ENCODE measurements around the gene MCM3.

MCM3 gene

DNA sequence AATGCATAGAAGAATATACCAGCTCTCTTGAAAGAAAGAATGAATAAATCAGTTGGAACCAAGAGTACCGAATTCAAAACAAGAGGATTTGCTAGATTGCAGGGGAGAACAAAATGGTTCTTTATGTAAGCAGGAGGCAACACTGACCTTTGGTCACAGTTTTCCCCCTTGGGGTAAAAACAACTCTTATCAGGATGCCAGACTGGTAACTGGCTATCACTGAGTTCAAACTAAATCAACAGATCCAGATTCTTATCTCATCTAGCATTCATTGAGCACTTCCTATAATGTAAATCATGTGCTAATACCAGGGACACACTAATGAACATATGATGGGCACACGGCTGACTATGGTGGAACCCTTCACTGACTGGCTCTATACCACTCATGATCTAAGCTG, 35.5 kb downstream of the MCM3 start:
- peak; percentile 49 for DNase-seq (ENCODE audit: low spot score)

GRCh38 chr6:52245425-52245824, 39.1 kb downstream of the MCM3 start:
- no peak for DNase-seq (ENCODE audit: low spot score)

- DNase-seq (ENCODE audit: low spot score) = no peak
These were observed 40.1 kb downstream of the MCM3 start, which contains the start of gene IL17F for GRCh38 chr6:52244400-52244799. IL17F (minus strand) TSS chr6:52244500; CDS start chr6:52244429, 71 bp downstream.

GRCh38 chr6:52243282-52243893, 41.2 kb downstream of the MCM3 start:
- no peak for DNase-seq (ENCODE audit: low spot score)

DNA sequence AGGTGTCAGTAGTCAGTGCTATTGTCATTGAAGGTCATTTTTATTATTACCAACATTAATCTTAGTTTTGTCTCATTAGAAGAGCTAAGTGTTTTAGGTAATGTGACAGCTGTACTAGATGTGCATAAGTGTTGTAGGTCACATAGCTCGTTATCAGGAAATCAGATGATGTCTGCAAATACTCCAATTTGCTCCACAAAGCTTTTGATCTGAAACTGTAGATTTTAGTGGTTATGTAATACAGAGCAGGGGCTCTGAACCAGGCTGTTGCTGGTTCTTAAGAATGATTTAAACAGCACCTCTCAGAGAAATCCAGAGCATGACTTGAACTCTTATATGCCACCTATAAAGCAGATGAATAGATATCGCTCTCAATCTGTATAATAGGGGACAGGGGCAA, 42.7 kb downstream of the MCM3 start:
- DNase-seq (ENCODE audit: low spot score) = no peak

GRCh38 chr6:52233975-52234823, 50.3 kb downstream of the MCM3 start:
- DNase-seq (ENCODE audit: low spot score) = peak; percentile 94

DNA sequence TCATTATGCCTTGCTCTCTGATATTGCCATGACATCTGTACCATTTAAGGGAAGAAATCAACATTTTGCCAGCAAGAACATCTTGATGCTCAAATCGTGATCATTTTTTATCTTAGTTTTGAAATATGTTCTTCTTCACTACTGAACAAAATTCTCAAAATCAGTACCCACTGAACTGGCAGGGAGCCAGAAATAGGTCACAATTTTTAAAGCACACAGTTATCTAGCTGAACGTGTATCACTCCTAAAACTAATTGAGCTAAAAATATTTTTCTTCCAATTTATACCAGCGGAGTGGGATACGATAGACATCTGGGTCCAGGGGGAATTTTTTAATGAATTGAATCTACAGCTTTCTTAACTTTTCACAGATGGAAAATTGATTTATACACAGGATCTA, 51.5 kb downstream of the MCM3 start:
- no peak for DNase-seq (ENCODE audit: low spot score)

GRCh38 chr6:52231406-52232127, 53.0 kb downstream of the MCM3 start:
- DNase-seq (ENCODE audit: low spot score) = no peak

GRCh38 chr6:52230685-52231084, 53.9 kb downstream of the MCM3 start:
- no peak for DNase-seq (ENCODE audit: low spot score)

GRCh38 chr6:52227495-52227894, 57.0 kb downstream of the MCM3 start:
- DNase-seq (ENCODE audit: low spot score) = no peak

GRCh38 chr6:52221302-52221701, 63.2 kb downstream of the MCM3 start:
- DNase-seq (ENCODE audit: low spot score) = no peak

DNA sequence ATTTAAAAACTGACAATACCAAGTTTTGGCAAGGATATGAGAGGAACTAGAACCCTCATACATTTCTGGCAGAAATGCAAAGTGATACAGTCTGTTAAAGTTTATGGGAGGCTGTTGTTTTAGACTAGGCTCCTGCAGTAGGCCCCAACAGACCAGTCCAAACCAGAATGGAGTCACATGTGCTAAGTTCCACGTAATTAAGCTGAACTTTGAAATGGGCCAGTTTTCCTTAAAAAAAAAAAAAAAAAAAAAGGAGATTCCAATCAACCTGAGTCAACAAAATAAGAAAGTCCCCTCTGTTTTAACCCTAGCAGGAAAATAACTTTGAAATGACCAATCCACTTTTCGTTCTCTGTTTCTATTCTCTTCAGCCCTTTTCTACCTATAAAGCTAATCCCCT, 66.8 kb downstream of the MCM3 start:
- no peak for DNase-seq (ENCODE audit: low spot score)

DNA sequence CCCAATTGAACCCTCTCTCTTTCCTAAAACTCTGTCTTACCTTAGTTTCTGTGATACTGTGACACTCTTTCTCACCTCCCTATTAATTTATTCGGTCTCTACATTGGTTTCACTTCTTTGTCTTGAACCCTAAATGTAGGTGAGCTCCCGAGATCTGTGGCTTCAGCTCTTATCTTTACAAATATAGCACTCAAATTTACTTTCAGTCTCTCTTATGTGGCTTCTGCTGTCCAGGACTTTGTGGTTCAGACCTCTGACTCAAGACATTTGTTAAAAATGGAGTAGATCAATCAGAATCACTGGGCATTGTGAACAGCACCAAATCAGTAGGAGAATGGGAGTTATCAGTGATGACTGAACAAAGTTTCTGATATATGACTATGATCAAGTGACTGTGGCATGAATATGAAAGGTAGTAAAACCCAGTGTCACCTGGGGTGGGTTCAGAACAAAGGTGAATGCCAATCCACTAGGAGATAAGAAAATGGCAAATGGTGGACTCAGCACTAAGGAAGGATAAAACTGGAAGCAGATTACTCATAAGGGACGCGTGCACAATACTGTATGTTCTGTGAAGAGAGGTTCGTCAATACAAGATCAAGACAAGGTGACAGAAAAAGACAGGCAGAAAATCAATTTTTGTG, 67.5 kb downstream of the MCM3 start:
- no peak for DNase-seq (ENCODE audit: low spot score)

DNA sequence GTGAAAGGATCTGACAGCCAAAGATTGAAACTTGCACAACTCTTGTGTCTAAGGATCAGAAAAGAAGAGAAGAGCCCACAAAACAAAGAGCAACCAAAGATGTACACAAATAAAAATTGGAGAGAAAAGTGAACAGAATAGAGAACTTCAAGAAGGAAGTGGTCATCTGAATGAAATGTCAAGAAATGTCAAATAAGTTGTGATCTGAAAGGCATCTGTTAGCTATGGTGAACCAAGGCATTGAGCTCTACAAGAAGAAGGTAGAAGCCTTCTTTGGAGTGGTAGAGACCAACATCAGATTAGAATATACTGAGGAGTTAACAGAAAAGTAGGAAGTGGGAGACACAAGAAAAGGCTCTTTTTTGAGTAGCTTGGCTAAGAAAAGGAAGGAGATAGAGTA, 68.8 kb downstream of the MCM3 start:
- DNase-seq (ENCODE audit: low spot score) = no peak
